Endometrium (tissue), 2 donors: ENCODE results near the gene POMGNT1.
A peak's percentile ranks its signal among the peaks of the same experiment; 100 is the strongest.
"Not testable (repeated sequence)": the region's sequence is repeated elsewhere in the genome, so short reads cannot be mapped to it uniquely, and the experiment has no call there.

ENCODE experiments used
- FAIRE-seq: peaks from 2 replicates; lab custom pipeline; 2012; peaks lifted over from hg19 to GRCh38; lab: Jason Lieb, UNC
- donor health status: control.
- donor health status: control.

Gene POMGNT1

DNA sequence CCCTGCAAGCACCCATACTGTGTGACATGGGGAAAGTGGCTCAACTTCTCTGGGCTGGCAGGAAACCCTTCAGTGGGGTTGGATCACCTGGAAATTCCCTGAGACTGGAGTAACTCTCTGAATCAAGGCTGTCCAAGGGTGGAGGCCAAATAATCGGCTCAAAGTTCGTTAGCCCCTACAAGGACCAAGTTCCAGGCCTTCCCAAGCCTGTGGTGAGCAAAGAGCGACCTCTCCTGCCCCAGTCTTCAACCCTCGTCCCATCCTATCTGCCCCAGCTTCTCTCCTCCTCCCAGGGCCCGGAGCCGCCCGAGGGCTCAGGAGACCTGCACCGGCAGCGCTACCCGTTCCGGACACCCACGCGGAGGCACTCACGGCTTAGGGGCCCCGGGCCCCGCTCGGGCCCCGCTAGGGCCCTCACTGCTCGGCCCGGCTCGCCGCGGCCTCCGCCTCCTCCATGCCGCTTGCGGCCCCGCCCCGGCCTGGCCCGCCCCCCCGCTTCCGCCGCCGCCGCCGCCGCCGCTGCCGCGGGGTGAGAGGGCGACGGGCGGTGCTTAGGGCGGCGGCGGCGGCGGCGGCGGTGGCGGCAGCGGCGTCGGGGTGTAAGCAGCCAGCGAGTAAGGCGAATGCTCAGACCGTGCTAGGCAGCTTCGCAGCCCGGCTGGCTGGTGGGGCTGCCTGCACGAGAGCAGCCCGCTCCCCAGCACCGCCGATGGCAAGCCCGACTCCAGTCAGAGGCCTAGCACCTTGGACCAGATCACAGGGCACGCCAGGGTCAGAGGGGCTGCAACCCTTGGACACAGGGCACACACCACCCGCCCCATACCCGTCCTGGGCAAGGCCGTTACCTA, at the start of gene POMGNT1:
Gene POMGNT1, minus strand, starts transcription at position 471 of the 848 bp plus-strand sequence. CDS start 613 bp downstream, outside the sequence.
- FAIRE-seq, result no peak

DNA sequence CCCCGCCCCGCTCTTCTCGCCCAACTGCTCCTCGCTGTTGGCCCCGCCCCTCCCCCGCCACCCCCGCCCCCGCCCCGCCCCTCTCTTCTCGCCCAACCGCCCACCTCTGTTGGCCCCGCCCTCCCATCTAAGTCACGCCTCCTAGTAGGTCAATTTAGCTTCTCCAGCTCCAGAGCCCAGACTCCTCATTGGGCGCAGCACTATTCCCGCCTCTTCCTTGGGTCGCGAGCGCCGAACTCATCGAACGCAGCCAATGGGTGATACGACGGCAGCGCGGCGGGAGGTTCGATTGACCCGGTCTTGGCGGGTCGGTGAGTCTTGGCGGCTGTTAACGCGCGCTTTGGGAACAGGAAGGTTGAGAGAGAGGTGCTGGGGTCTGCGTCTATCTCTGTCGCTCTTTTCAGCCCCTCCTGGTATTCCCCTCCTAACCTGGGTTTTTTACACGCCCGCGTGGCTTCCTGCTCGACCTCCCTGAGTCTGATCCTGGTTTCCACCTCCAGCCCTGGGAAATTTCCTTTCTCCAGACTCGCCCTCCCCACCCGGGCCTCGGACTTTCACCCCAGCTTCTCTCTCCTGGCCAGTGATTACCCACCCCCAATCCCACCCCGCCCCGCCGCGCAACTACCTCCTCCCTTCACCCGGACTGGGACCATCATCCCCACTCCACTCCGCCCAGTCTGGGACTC, 49.3 kb upstream of the POMGNT1 start, which contains the start of gene RAD54L:
Gene RAD54L, plus strand, starts transcription at position 328 of the 686 bp plus-strand sequence. CDS start 643 bp downstream, outside the sequence.
- peak; percentile 39 for FAIRE-seq

DNA sequence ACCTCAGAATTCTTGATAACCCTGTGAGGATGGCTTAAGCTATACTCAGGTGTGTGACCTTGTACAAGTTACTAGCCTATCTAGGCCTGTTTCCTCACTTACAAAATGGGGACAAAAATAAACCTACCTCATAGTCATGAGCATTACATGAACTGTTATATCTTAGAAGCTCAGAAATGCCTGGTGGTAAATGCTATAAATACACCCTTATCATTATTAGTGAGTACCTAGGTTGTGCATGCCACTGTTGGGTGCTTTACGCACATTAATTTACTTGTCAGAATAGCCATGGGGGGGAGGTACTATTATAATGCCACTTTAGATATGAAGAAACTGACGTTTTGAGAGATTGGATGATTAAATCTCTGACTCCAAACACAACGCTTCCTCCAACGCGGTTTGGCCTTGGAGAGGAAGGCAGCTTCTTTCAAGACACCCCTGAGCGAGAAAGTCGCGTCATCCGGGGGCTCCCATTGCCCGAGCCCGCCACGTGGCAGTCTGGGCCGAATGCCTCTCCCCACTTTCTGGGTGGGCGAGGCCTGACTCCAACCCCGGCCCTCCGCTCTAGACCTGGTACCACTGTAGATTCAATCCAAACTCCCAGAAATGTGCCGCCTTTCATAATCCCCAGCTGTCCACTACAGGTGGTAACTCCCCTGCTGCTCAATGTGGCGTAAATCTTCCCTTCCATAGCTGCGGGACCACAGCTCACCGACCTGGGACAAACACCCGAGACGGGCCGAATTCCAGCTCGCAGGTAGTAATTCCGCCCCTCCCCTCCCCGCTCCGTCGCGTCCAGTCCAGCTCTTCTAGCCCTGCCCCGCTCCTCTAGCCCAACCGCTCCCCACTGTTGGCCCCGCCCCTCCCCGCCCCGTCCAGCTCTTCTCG, 48.6 kb upstream of the POMGNT1 start:
- no peak for FAIRE-seq

DNA sequence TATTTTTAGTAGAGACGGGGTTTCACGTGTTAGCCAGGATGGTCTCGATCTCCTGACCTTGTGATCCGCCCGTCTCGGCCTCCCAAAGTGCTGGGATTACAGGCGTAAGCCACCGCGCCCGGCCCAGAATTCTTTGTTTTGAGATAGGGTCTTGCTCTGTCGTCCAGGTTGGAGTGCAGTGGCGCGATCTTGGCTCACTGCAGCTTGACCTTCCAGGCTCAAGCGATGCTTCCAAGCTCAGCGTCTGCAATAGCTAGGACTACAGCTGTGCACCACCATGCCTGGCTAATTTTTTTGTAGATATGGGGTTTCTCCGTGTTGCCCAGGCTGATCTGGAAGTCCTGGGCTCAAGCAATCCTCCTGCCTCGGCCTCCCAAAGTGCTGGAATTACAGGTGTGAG, 47.9 kb upstream of the POMGNT1 start:
- not testable (repeated sequence) for FAIRE-seq

DNA sequence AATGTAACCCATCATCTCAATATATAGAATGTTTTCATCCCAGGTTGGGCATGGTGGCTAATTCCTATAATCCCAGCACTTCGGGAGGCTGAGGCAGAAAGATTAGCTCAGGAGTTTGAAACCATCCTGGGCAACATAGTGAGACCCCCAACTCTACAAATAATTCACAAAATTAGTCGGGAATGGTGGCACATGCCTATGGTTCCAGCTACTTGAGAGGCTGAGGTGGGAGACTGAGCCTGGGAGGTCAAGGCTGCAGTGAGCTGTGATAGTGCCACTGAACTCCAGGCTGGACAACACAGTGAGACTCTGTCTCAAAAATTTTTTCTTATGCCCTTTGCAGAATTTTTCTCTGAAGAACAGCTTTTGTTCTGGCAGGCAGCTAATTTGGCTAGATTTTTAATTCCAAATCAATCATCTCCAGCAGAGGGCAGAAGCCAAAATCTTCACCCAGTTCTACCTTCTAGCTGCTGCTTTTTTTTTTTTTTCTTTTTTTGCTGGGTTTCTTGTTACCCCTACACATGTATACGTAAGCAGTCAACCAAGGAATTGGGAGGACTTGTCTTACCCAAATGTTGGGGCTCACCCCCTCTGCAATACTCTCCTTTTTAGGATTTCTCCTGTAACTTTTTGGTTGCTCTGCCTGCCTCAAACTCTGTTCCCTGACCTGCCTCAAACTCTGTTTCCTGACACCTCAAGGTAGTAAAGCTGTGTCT, 46.6 kb upstream of the POMGNT1 start:
- FAIRE-seq, result no peak

DNA sequence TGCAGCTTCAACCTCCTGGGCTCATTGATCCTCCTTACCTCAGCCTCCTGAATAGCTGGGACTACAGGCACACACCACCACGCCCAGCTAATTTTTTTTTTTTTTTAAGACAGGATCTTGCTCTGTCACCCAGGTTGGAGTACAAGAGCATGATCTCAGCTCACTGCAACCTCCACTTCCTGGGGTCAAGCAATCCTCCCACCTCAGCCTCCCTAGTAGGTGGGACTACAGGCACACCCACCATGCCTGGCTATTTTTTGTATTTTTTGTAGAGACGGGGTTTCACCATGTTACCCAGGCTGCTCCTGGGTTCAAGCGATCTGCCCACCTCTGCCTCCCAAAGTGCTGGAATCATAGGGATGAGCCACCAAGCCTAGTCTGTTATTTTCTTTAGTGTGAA, 45.6 kb upstream of the POMGNT1 start:
- not testable (repeated sequence) for FAIRE-seq

DNA sequence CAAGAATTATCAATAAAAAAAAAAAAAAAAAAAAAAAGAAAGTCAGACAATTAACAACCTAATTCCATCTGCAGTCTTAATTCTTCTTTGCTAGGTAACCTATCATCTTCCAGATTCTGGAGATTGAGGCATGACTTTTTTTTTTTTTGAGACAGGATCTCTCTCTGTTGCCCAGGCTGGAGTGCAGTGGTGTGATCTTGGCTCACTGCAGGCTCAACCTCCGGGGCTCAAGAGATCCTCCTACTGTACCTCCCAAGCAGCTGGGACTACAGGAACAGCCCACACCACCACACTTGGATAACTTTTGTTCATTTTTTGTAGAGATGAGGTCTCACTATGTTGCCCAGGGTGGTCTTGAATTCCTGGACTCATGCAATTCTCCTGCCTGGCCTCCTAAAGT, 44.7 kb upstream of the POMGNT1 start:
- FAIRE-seq, result no peak

DNA sequence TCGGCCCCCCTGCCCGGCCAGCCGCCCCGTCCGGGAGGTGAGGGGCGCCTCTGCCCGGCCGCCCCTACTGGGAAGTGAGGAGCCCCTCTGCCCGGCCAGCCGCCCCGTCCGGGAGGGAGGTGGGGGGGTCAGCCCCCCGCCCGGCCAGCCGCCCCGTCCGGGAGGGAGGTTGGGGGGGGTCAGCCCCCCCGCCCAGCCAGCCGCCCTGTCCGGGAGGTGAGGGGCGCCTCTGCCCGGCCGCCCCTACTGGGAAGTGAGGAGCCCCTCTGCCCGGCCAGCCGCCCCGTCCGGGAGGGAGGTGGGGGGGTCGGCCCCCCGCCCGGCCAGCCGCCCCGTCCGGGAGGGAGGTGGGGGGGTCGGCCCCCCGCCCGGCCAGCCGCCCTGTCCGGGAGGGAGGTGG, 43.5 kb upstream of the POMGNT1 start:
- not testable (repeated sequence) for FAIRE-seq

DNA sequence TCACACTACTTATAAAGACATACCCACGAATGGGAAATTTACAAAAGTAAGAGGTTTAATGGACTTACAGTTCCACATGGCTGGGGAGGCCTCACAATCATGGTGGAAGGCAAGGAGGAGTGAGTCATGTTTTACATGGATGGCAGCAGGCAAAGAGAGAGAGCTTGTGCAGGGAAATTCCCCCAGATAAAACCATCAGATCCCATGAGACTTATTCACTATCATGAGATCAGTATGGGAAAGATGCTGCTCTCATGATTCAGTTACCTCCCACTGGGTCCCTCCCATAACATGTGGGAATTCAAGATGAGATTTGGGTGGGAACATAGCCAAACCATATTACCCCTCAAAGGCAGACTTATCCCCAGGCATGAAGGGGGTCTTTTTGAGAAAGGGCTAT, 40.6 kb upstream of the POMGNT1 start:
- FAIRE-seq, result not testable (repeated sequence)

DNA sequence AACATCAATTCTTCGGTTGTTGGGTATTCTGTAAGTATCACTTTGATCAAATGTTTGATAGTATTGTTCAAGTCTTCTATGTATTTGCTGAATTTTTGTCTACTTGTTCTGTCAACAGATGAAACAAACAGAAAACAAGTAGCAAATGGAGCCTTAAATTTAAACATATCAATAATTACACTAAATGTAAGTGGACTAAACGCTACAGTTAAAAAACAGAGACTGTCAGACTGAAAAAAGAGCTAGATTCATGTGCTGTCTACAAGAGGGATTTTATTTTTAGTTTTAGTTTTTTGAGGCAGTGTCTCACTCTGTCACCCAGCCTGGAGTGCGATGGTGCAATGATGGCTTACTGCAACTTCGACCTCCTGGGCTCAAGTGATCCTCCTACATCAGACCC, 38.6 kb upstream of the POMGNT1 start:
- FAIRE-seq, result no peak

DNA sequence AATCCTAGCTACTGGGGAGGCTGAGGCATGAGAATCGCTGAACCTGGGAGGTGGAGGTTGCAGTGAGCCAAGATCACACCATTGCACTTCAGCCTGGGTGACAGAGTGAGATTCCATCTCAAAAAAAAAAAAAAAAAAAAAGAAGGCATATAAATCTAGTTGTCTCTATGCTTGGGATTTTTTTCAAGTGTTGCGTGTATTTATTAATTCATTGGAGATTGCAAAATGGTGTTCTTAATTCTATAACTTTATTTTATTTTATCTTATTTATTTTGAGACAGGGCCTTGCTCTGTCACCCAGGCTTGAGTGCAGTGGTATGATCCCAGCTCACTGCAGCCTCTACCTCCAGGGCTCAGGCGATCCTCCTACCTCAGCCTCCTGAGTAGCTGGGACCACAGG, 33.0 kb upstream of the POMGNT1 start:
- not testable (repeated sequence) for FAIRE-seq

DNA sequence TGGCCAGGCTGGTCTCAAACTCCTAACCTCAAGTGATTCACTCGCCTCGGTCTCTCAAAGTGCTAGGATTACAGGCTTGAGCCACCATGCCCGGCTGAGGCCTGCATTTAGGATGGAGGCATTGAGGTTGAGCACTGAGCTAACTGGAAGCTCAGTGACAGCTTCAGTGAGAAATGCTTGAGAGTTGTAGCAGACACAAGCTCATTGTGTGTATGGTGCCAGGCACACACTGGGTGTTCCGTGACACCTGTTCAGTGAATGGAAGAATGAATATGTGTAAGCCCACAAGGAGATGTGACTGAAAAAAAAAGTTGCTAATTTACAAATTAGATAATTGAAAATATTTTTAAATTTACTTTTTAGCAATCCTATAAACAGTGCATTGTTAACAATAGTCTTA, 26.7 kb upstream of the POMGNT1 start:
- no peak for FAIRE-seq

DNA sequence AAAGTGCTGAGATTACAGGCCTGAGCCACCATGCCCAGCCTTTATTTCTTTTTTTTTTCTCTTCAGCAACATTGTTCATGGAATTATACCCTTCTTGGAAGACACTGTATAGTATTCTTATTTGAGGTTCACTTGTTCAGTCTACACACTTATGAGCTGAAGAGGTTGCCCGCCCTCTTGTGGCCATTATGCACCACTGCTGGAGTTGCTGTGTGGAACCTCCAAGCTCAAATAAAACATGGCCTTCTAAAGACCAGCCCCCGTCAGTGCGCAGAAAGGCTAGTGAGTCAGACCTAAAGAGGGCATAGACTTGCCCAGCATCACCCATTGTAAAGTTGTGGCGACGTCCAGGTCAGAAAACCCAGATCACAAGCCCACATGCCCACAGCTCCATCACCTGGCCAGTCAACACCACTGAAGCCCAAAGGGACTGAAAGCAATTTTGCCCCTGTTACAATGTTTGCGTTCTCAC, 25.3 kb upstream of the POMGNT1 start:
- FAIRE-seq, result no peak

DNA sequence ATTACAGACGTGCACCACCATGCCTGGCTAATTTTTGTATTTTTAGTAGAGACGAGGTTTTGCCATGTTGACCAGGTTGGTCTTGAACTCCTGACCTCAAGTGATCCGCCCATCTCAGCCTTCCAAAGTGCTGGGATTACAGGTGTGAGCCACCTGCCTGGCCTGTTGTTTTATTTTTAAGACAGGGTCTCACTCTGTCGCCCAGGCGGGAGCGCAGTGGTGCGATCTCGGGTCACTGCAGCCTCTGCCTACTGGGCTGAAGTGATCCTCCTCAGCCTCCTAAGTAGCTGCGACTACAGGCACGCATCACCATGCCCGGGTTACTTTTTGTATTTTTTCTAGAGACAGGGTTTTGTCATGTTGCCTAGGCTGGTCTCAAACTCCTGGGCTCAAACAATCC, 24.8 kb upstream of the POMGNT1 start:
- not testable (repeated sequence) for FAIRE-seq

DNA sequence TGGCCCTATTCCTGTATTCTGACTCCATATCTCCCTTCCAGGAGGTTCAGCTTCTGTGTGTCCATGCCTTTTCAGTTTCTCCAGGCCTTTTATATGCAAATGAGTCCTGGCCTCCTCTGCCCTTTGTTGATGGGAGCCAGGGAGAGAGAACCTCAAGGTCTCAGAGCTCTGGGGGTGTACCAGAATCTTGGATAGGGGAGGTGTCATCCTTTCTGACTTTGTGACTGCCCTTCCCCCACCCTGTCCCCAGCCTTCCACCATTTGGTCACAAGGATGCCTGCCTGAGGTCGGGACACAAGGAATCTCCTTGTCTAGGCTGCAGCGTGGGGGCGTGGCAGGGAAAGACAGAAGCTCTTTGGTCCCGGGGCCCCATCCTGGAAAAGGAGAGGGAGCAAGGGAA, 23.5 kb upstream of the POMGNT1 start:
- no peak for FAIRE-seq

DNA sequence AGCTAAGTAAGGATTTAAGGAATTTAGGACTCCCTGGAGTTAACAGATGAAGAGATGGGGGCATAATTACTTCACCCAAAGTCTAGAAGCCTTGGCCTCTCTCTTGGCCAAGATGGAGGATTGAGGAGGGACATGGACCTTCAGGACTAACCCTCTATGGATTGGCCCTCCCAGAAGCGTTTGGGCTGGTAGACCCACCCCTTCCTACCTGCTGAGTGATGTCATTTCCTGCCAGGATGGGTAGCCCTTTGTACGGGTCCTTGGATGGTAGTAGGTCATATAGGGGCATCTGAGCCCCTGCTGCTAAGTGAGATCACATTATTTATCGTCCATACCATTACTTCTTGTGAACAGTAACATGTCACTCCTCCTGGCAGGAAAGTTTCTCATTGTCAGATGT, 22.6 kb upstream of the POMGNT1 start:
- no peak for FAIRE-seq

DNA sequence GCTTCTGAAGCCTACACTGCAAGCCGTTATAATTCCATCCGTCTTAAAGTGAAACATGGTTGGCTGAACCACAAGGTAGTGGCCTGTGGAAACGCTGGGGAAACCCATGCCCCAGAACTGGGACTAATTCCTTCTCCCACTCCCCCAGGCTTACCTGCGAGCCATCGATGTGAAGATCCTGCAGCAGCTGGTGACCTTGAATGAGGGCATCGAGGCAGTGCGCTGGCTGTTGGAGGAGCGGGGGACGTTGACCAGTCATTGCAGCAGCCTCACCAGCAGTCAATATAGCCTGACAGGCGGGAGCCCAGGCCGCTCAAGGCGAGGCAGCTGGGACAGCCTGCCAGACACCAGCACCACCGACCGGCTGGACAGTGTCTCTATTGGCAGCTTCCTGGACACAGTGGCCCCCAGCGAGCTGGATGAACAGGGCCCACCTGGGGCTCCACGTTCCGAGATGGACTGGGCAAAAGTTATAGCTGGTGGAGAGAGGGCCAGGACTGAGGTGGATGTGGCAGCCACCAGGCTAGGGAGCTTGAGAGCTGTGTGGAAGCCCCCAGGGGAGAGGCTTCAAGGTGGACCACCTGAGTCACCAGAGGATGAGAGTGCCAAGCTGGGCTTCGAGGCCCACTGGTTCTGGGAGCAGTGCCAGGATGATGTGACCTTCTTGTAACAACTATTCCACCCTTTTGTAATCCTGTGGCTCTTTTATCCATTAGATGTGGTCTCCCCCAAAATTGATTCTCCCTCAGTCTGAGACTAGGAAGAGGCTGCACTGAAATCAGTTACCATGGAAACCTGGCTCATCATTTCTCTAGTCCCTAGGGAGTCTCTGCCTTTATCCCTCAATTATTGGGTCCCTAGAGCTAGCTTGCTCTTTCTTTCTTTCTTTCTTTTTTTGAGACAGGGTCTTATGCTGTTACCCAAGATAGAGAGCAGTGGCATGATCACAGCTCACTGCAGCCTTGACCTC, 21.6 kb upstream of the POMGNT1 start:
- no peak for FAIRE-seq

DNA sequence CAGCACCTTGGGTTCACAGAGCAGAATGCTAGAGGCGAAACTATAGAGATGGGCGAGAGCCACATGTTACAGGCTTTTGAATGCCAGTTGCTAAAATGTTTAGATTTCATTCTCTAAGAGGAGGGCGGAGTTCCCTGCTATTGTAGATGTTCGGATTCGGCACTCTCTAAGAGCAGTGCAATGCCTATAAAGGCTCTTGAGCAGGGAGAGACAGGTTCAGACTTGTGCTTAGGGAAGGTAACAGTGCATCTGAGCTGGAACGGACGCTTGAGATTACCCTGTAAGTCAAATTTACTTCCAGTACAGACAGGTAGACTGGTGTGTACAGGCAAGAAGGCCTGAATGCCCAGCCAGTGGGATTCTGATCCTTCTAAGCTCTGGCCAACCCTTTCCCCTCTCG, 20.2 kb upstream of the POMGNT1 start:
- no peak for FAIRE-seq

DNA sequence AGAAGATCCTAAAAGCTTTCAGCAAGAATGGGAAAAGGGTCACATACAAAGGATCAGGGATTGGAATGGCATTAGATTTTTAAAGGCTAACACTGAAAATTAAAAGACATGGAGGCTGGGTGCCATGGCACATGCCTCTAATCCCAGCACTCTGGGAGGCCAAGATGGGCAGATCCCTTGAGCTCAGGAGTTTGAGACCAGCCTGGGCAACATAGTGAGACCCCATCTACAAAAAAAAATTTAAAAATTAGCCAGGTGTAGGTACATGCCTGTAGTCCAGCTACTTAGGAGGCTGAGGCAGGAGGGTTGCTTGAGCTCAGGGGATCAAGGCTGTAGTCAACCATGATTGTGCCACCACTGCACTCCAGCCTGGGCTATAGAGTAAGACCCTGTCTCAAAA, 17.3 kb upstream of the POMGNT1 start:
- FAIRE-seq, result no peak

DNA sequence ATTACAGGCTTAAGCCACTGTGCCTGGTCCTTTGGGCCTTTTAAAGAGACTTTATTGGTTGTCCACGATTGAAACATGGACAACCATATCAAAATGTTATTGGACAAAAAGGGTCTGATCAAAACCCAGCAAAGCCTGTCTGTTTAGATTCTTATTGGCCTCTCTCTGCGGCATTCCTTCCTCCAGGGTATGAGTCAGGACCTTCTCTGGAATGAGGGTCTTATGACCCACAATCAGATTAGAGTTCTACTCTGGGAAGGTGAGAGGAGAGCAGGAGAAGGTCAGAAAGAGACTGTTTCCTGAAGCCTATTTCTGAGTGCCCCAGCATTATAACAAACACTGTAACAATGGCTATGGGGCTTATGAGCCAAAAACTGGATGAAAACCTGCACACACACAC, 12.8 kb upstream of the POMGNT1 start:
- FAIRE-seq, result no peak
